Cardiac fibroblast (primary cell): Measurements from ENCODE around the gene CUEDC1.

Experiments
- DNase-seq, 2 donors: peaks; one replicate each; pipeline versions ENCODE4 v3.0.0 to v3.0.0-alpha.2; 2010; ENCODE audit warnings: low read depth in 2 of 2
- H3K4me3 ChIP-seq, 2 donors: replicated peaks in 1 of 2; 1 replicate in 1 of 2; 2 replicates in 1 of 2; pipeline ENCODE4 v1.5.1; 2011; ENCODE audit warnings: low read depth in 2 of 2, low read length in 2 of 2, mild to moderate bottlenecking in 2 of 2, moderate library complexity in 1 of 2
- TF ChIP-seq, protein P1 (sequence below): IDR thresholded peaks from one replicate; pipeline ENCODE4 v1.5.1; 2011; ENCODE audit warnings: low read depth, mild to moderate bottlenecking, low read length, inconsistent platforms

The CUEDC1 gene

DNA sequence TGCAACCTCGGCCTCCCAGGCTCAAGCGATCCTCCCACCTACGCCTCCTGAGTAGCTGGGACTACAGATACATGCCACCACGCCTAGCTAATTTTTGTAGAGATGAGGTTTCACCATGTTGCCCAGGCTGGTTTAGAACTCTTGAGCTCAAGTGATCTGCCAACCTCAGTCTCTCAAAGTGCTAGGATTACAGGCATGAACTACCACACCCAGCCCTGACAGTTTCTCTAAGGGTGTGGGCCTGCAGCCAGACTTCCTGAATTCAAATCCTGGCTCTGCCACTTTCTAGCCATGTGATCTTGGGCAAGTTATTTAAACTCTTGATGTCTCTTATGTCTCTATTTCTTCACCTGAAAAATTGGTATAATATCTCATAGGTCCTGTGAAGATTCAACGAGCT is 5.6 kb downstream of the CUEDC1 start:
- TF ChIP-seq, protein P1, sequence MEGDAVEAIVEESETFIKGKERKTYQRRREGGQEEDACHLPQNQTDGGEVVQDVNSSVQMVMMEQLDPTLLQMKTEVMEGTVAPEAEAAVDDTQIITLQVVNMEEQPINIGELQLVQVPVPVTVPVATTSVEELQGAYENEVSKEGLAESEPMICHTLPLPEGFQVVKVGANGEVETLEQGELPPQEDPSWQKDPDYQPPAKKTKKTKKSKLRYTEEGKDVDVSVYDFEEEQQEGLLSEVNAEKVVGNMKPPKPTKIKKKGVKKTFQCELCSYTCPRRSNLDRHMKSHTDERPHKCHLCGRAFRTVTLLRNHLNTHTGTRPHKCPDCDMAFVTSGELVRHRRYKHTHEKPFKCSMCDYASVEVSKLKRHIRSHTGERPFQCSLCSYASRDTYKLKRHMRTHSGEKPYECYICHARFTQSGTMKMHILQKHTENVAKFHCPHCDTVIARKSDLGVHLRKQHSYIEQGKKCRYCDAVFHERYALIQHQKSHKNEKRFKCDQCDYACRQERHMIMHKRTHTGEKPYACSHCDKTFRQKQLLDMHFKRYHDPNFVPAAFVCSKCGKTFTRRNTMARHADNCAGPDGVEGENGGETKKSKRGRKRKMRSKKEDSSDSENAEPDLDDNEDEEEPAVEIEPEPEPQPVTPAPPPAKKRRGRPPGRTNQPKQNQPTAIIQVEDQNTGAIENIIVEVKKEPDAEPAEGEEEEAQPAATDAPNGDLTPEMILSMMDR: no peak
- no peak overlapping the region for H3K4me3 ChIP-seq
- peak; percentile 22 to 40 for DNase-seq

DNA sequence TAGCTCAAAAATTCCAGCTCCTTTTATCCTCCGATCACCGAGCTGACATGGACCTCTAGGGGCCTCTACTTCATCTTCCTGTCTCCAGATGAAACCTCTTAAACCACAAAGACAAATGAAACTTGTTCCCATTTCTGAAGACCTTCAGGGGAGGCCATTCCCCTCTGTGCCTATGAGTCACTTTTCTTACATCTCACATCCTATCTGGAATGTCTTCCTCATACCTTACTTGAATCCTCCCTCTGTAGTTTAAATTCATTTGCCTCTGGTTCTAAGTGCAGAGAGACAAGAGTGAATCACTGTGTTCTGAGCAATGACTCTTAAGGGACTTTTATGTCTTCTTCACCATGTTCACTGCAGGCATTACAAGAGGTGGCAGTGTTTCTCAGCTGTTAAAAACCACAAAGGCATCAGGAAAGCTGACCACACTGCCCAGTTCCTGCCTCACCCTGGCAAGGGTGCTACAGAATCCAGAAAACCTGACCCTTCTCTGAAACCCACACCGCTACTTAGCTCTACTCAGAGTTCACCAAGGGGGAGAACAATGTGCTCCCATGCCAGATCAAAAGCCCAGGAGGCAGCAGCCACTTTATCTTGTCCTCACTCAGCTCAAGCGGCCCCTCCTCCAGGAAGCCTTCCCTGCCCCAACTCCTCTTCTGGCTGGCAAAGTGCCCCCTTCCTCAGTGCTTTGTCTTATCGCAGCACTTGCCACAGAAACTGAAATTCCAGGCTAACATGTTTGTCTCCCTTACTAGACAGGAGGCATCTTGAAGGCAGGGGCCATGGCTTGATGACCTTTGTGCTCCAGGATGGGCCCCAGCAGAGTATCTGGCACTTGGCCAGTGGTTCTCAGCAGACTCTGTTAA is 6.4 kb downstream of the CUEDC1 start:
- TF ChIP-seq, protein P1: no peak
- H3K4me3 ChIP-seq: no peak overlapping the region
- DNase-seq: peak; percentile 82 to 97

DNA sequence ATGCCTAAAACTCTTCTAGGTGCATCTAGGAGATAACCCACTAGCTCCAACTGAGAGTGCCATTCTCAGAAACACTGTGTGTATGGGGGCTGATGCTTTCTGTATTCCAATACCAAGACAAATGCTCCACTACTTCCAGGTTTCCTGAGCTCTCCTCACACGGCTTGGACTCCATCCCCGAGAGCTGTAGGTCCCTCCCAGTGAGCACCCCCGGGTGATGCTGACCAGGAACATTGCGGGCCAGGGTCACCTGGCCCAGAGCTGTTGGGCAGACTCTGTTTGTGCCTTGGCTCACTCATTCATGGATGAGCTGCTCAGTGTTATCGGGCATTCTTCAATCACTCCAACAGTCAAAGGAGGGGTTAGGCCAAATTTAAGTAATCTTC is 7.0 kb downstream of the CUEDC1 start:
- TF ChIP-seq, protein P1: no peak
- no peak overlapping the region for H3K4me3 ChIP-seq
- DNase-seq: peak in 1 of 2 donors; percentile 12

DNA sequence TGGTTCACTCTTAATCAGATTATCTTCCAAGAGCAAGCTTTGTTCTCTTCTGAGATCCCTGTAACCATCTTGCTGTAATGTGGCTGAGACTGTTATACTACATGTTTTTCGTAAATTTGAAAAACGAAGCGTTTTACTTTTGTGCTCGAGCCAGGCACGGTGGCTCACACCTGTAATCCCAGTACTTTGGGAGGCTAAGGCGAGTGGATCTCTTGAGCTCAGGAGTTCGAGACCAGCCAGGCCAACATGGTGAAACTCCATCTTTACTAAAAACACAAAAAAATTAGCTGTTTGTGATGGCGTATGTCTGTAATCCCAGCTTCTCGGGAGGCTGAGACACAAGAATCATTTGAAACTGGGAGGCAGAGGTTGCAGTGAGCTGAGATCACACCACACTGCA is 7.8 kb downstream of the CUEDC1 start:
- TF ChIP-seq, protein P1: no peak
- H3K4me3 ChIP-seq: peak overlapping the region in 1 of 2 donors; percentile 44
- DNase-seq: no peak

DNA sequence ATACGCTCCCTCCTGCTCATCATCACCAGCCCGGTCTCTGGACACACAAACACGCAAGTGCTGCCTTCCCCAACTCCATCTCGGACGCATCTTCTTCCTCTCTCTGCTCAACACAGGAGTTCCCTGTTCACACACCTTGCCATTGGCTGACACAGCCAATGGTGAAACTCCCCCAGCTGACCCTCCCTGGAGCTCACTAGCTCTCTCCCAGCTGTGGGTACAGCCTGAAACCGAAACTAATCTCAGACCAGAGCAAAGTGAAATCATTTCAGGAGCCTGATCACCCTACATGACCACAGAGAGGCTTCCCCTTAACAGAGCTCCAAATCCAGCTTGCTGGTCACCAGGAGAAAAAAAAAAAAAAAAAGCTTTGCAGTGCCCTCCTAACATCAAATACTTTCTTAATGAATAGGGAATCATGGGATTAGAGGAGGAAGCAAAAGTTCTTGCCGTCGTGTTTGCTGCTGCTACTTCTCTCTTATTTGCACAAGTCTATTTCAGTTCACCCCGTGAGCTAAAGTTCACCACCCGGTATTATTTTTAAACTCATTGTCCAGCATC is 8.3 kb downstream of the CUEDC1 start:
- TF ChIP-seq, protein P1: no peak
- peak; percentile 66 to 76 for DNase-seq
- H3K4me3 ChIP-seq: peak overlapping the region; percentile 19 to 44

DNA sequence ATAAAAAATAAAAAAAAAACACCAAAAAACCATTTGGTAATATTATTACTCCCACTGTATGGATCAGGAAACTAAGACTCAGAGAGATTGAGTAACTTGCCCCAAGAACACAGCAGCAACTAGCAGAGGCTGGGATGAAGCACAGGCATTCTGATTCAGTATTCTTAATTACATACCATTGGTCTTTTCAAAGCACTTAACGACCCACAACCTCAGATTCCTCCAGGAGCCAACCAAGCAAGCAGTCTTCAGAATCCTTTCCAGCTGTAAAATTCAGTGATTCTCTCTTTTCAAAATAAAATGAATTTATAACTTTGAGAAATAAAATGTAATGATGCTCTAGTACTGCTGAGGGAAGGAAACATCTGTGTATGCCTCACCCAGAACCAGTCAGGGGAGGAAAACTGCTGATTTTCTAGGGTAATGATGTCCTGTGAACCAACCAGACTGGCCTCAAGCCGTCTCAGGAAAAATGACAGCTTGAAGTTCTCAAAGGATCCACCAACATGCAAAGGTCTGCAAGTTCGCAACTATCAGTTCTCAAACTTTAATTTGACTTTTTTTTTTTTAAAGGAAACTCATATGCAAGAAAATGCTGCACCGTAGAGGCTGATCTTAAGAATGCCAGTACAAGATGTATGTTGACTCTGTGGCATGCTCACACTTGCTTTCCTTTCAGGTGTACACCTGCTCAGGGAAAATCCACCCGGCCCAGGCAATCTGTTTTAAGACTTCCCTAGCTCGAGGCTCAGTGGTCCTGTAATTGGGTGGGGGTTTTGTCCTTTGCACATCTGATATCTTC is 9.0 kb downstream of the CUEDC1 start:
- DNase-seq: peak; percentile 22 to 46
- TF ChIP-seq, protein P1: no peak
- peak overlapping the region; percentile 19 to 44 for H3K4me3 ChIP-seq
